ENCODE measurements around the gene MAD1L1.

GRCh38 chr7:1787681-1788235, 445.0 kb downstream of the MAD1L1 start:
- TF ChIP-seq CREB5 (CRISPR knock-in tag; IDR thresholded peaks at IDR 0.05; ENCODE audit: low read depth) (no peak), OSR1 (CRISPR knock-in tag; IDR thresholded peaks at IDR 0.05) (no peak), ISL1 (CRISPR knock-in tag; IDR thresholded peaks at IDR 0.05) (no peak), PATZ1 (CRISPR knock-in tag; IDR thresholded peaks at IDR 0.05; ENCODE audit: borderline replicate concordance) (no peak), BACH2 (CRISPR knock-in tag; IDR thresholded peaks at IDR 0.05; ENCODE audit: borderline replicate concordance) (no peak), POU6F1 (CRISPR knock-in tag; IDR thresholded peaks at IDR 0.05; ENCODE audit: borderline replicate concordance, low read depth) (no peak), ESRRG (CRISPR knock-in tag; IDR thresholded peaks at IDR 0.05) (no peak)

Measured in SK-N-SH treated with all-trans-retinoic acid at 6 μM for 48 hours (cell line).